GM23338 (cell line): ENCODE data around the gene FMN1. TPM values are rescaled to one million over a fixed set of nuclear protein-coding genes. Genes with fewer than 3 reads are reported as not detected.

Experiments used
- ATAC-seq: fragments of 200-7000 bp; cut with Tn5 transposase; 3 replicates; pipeline ENCODE4 v1.9.1; 2020
- DNase-seq: peaks from one replicate; pipeline ENCODE4 v3.0.0-alpha.2; 2015; ENCODE audit warnings: low spot score
- H2AFZ ChIP-seq: fragments of 200-600 bp; sonication (generic); 2 replicates; pipeline ENCODE4 v1.8.0; 2016; ENCODE audit warnings: antibody characterized with exemption, mild to moderate bottlenecking, moderate library complexity
- H3F3A ChIP-seq: fragments of 200-600 bp; sonication (generic); replicated peaks from 2 replicates; pipeline ENCODE4 v1.8.0; 2017; ENCODE audit warnings: antibody characterized with exemption, mixed run types, low read depth
- H3K27ac ChIP-seq: fragments of 200-600 bp; sonication (generic); 2 replicates; pipeline ENCODE4 v1.6.1; 2016; ENCODE audit warnings: low read depth
- H3K27me3 ChIP-seq: fragments of 200-600 bp; sonication (generic); 2 replicates; pipeline ENCODE4 v1.8.0; 2016; ENCODE audit warnings: mild to moderate bottlenecking, mixed run types, moderate library complexity; ENCODE audit not compliant: insufficient read depth
- H3K36me3 ChIP-seq: fragments of 200-600 bp; sonication (generic); 2 replicates; pipeline ENCODE4 v1.8.0; 2016; ENCODE audit warnings: mild to moderate bottlenecking; ENCODE audit not compliant: insufficient read depth
- H3K4me1 ChIP-seq: fragments of 200-600 bp; sonication (generic); 2 replicates; pipeline ENCODE4 v1.8.0; 2016; ENCODE audit warnings: mild to moderate bottlenecking, moderate library complexity; ENCODE audit not compliant: insufficient read depth
- H3K4me2 ChIP-seq: fragments of 200-600 bp; sonication (generic); 2 replicates; pipeline ENCODE4 v1.7.1; 2017; ENCODE audit warnings: mixed run types
- H3K4me3 ChIP-seq: fragments of 200-600 bp; sonication (generic); 2 replicates; pipeline ENCODE4 v1.6.1; 2016; ENCODE audit warnings: mixed run types
- H3K79me2 ChIP-seq: fragments of 200-600 bp; sonication (generic); replicated peaks from 2 replicates; pipeline ENCODE4 v1.8.0; 2017; ENCODE audit warnings: mild to moderate bottlenecking; ENCODE audit not compliant: insufficient read depth
- H3K9me2 ChIP-seq: fragments of 200-600 bp; sonication (generic); 2 replicates; pipeline ENCODE4 v1.8.0; 2017; ENCODE audit not compliant: insufficient read depth
- H4K20me1 ChIP-seq: fragments of 200-600 bp; sonication (generic); replicated peaks from 2 replicates; pipeline ENCODE4 v1.8.0; 2017; ENCODE audit warnings: mild to moderate bottlenecking; ENCODE audit not compliant: insufficient read depth
- H3K27ac Mint-ChIP-seq: 2 replicates; pipeline ENCODE4 v1.8.0; 2020; ENCODE audit warnings: inconsistent platforms, mild to moderate bottlenecking, moderate library complexity, mixed read lengths
- H3K27me3 Mint-ChIP-seq: 3 replicates; pipeline ENCODE4 v1.8.0; 2022; ENCODE audit warnings: low read depth, mild to moderate bottlenecking, moderate library complexity, mixed read lengths, inconsistent platforms; ENCODE audit not compliant: insufficient read depth, poor library complexity
- H3K36me3 Mint-ChIP-seq: 3 replicates; pipeline ENCODE4 v1.8.0; 2021; ENCODE audit warnings: low read depth, mild to moderate bottlenecking, inconsistent platforms, moderate library complexity, mixed read lengths
- H3K4me1 Mint-ChIP-seq: 3 replicates; pipeline ENCODE4 v1.8.0; 2020; ENCODE audit warnings: mild to moderate bottlenecking, inconsistent platforms, mixed read lengths
- H3K4me3 Mint-ChIP-seq: 3 replicates; pipeline ENCODE4 v1.8.0; 2021; ENCODE audit warnings: moderate library complexity, mild to moderate bottlenecking, inconsistent platforms, mixed read lengths
- H3K9me3 Mint-ChIP-seq: 3 replicates; pipeline ENCODE4 v1.8.0; 2020; ENCODE audit warnings: moderate library complexity, mild to moderate bottlenecking, inconsistent platforms, mixed read lengths
- CREB1 ChIP-seq: fragments of 250-450 bp; sonication (Bioruptor Pico); IDR thresholded peaks from 2 replicates; pipeline ENCODE4 v1.5.0; 2020; ENCODE audit warnings: low read depth, mild to moderate bottlenecking, moderate library complexity
- EZH2 ChIP-seq: fragments of 200-600 bp; sonication (generic); IDR thresholded peaks from one replicate; pipeline ENCODE4 v1.8.0; 2017; ENCODE audit warnings: antibody characterized with exemption, mild to moderate bottlenecking, low read depth; ENCODE audit not compliant: unreplicated experiment
- JUNB ChIP-seq: IDR thresholded peaks from one replicate; pipeline ENCODE4 v1.6.1; 2016; ENCODE audit warnings: antibody characterized with exemption; ENCODE audit not compliant: unreplicated experiment
- POLR2AphosphoS5 ChIP-seq: IDR thresholded peaks from 2 replicates; pipeline ENCODE4 v1.6.1; 2016; ENCODE audit warnings: antibody characterized with exemption, low read depth
- REST ChIP-seq: IDR thresholded peaks from one replicate; pipeline ENCODE4 v1.6.1; 2018; ENCODE audit warnings: antibody characterized with exemption; ENCODE audit not compliant: unreplicated experiment
- STAT1 ChIP-seq: IDR thresholded peaks from one replicate; pipeline ENCODE4 v1.6.1; 2016; ENCODE audit warnings: antibody characterized with exemption; ENCODE audit not compliant: unreplicated experiment
- ZNF114 ChIP-seq: fragments of 250-450 bp; sonication (Bioruptor Pico); IDR thresholded peaks from 2 replicates; pipeline ENCODE4 v1.5.0; 2020; ENCODE audit warnings: mild to moderate bottlenecking, moderate library complexity
- ZNF462 ChIP-seq: fragments of 250-450 bp; sonication (Bioruptor Pico); IDR thresholded peaks from 2 replicates; pipeline ENCODE4 v1.5.0; 2020; ENCODE audit warnings: mild to moderate bottlenecking, moderate library complexity
- polyA plus RNA-seq: library from polyadenylated mRNA; unstranded; fragments of >200 nt; fragmentation: Nextera tagmentation; extraction: Ambion mirVana; gene quantifications from 2 replicates; pipeline ENCODE4 v1.2.1, GENCODE V29; 2016
- total RNA-seq: library from RNA; depleted of rRNA; stranded (reverse); fragments of >200 nt; shearing (Covaris generic); gene quantifications from 2 replicates; pipeline ENCODE4 v1.2.3, GENCODE V29; 2014
- TF ChIP-seq, protein P1 (sequence below): IDR thresholded peaks from 2 replicates; pipeline ENCODE4 v1.6.1; 2016; ENCODE audit warnings: antibody characterized with exemption

FMN1 gene
- total and polyA plus RNA-seq, 2 experiments from 2014 or later = 1.2 to 1.6 TPM

DNA sequence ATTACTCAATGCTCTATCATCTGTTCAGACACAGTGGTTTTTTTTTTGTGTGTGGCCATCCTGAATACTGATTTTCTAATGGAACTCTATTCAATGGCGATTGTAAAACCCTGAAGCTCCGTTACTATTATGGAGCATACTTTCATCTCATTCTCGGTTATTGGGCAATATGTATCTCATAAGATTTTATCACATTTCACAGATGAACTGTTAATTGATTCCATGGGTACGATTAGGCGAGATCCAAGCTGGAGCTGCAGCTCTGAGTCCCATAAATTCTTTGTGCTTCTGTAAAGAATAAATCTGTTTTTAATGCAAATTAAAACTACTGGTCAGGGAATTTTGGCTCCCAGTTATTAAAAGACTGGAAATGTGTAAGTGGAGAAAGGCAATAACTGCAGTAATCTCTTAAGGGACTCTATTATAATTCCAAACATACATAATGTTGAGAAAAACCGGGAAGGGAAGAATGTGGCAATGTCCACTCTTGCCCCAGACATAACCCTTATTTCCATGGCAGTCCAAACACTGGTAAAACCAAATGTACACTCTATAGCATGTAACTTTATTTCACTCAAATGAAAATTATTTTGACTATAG is 394.5 kb downstream of the FMN1 start:
- no peak overlapping the region for H3K27ac Mint-ChIP-seq

More for the DNA sequence above, 394.5 kb downstream of the FMN1 start:
- Histone ChIP-seq H3K4me2 (no peak overlapping the region), H3K27me3 (no peaks in the 10 kb centered on the region), H2AFZ (no peak overlapping the region), H3K9me2 (no peaks in the 10 kb centered on the region), H3K27ac (no peak overlapping the region), H3K4me3 (no peak overlapping the region), H3K79me2 (no peaks in the 10 kb centered on the region), H4K20me1 (no peaks in the 10 kb centered on the region), H3K4me1 (no peaks in the 10 kb centered on the region), H3K36me3 (no peaks in the 10 kb centered on the region), H3F3A (no peaks in the 10 kb centered on the region)
- TF ChIP-seq ZNF114 (CRISPR knock-in tag) = no peak
- no peak for TF ChIP-seq CREB1 (CRISPR knock-in tag)
- no peak for TF ChIP-seq ZNF462
- no peak for TF ChIP-seq EZH2
- no peak for TF ChIP-seq JUNB
- TF ChIP-seq, protein P1, sequence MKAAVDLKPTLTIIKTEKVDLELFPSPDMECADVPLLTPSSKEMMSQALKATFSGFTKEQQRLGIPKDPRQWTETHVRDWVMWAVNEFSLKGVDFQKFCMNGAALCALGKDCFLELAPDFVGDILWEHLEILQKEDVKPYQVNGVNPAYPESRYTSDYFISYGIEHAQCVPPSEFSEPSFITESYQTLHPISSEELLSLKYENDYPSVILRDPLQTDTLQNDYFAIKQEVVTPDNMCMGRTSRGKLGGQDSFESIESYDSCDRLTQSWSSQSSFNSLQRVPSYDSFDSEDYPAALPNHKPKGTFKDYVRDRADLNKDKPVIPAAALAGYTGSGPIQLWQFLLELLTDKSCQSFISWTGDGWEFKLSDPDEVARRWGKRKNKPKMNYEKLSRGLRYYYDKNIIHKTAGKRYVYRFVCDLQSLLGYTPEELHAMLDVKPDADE = no peak
- no peak for TF ChIP-seq POLR2AphosphoS5
- TF ChIP-seq STAT1 = no peak
- TF ChIP-seq REST = no peak
- no peak for DNase-seq
- Mint-ChIP-seq H3K4me3 (no peak overlapping the region), H3K27me3 (no peaks in the 10 kb centered on the region), H3K9me3 (no peaks in the 10 kb centered on the region), H3K4me1 (no peaks in the 10 kb centered on the region), H3K36me3 (no peaks in the 10 kb centered on the region)
- ATAC-seq = no peak
